Nucleus accumbens (tissue), 56 donors: Measurements from ENCODE around the gene WDR37.
"Not testable (repeated sequence)": the region's sequence is repeated elsewhere in the genome, so short reads cannot be mapped to it uniquely, and the experiment has no call there.

ENCODE experiments used
- DNase-seq, 56 donors: peaks; one replicate each; lab custom pipeline; 2025; lab: John Stamatoyannopoulos, UW

The WDR37 gene

DNA sequence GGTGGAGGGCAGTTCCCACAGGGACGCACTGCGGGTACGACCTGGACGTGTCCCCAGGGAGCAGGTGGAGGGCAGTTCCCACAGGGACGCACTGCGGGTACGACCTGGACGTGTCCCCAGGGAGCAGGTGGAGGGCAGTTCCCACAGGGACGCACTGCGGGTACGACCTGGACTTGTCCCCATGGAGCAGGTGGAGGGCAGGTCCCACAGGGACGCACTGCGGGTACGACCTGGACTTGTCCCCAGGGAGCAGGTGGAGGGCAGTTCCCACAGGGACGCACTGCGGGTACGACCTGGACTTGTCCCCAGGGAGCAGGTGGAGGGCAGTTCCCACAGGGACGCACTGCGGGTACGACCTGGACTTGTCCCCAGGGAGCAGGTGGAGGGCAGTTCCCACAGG is 17.4 kb upstream of the WDR37 start:
- DNase-seq: not testable (repeated sequence)

- no peak for DNase-seq
Observed at GRCh38 chr10:1040133-1040532, 16.1 kb upstream of the WDR37 start.

GRCh38 chr10:1041514-1041913 is 14.7 kb upstream of the WDR37 start:
- no peak for DNase-seq

DNA sequence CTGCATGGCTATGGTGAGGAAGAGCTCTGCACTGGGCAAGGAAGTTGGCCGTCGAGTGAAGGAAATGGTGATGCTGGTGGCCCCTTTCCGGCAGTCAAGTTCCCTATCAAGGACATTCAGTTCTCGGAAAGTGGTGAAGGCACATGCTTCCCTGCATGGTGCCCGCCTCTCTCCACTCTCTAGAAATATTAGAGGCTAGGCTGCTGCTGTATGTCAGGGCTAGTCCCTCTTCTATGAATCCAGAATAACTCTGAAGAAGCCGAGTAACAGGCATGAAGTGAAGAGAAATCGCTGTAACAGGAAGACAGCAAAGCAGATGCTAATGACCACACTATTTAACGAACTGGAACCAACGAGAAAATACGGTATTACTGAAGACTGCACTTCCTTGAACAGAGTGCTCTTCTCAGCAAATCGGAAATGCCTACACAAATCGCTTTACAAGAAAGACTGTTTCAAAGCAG is 12.6 kb upstream of the WDR37 start:
- DNase-seq: peak in 3 of 56 donors; percentile 13 to 22 (median 20)

- DNase-seq: no peak
Observed at GRCh38 chr10:1044146-1044545, 12.0 kb upstream of the WDR37 start.

DNA sequence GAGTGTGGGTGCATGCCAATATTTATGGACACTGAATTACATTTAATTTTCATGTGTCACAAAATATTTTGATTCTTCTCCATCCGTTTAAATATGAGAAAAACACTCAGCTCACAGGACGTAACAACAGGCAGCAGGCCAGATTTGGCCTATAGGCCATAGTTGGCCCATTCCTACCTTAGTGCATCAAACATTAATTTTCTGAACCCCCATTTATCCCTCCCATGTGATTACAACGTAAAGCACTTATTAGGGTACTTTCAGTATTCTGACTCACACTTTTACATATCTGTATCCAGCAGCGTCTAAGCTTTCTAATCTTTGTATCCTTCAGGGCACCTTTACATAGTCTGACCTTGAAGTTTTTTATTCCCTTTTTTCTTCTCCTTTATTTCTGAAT is 11.2 kb upstream of the WDR37 start:
- DNase-seq: no peak

GRCh38 chr10:1045415-1045814 is 10.8 kb upstream of the WDR37 start:
- DNase-seq: no peak

GRCh38 chr10:1047937-1048336 is 8.2 kb upstream of the WDR37 start:
- DNase-seq: peak in 1 of 56 donors; percentile 46

DNA sequence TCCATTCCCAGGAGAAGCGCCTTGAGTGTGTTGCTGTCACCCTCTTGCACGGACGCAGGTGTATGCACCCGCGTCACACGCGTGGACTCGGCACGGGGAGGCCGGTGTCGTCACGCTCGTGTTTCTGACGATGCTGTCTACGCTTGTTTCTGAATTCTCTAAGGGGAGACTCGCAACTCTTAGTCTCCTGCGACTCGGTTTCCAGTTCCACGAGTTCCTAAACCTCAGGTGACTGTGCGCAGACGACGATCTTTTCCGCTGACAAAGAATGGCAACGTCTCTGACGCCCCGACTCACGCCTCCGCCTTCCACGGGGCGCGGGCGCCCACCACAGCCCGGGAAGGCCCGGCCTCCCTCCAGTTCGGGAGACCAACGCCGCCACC is 7.8 kb upstream of the WDR37 start:
- DNase-seq: peak in 14 of 56 donors; percentile 40 to 80 (median 58)

DNA sequence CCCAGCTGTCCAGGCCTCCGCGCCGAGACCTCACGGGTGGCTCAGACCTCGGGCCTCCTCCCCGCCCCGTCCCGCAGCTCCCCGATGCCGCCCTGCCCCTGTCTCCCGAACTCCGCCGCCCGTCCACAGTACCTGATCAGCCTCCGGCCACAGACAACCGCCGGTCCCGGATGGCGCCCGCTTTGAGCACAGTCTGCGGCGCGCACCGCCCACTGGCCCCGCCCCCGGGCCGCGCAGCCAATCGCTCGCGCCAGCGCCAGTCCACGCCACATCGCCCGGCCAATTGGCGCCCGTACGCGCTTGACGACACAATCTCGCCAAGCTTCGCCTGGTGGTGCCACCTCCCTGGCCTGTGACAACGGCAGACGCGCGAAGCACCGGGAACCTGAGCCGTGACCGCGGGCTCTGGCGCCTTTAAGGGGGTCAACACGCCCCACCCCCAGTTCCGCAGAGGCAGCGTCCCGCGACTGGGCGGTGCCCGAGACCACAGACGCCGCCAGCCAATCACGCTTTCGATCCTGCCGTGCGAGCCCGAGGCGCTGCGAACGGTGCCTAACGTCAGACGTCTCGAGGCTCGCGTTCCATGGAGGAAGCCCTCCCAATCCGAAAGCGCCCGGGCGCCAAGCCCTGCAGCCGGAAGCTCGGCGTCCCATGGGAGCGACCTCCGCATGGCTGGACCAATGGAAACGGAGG is 7.3 kb upstream of the WDR37 start, which contains the start of gene IDI1:
Gene IDI1, minus strand, starts transcription at position 388 of the 693 bp plus-strand sequence. Its CDS starts 116 bp downstream, at position 272.
- DNase-seq: peak; percentile 91 to 100 (median 98)

- peak in 2 of 56 donors; percentile 68 to 69 for DNase-seq
Observed at GRCh38 chr10:1049425-1049958, 6.7 kb upstream of the WDR37 start.

GRCh38 chr10:1050145-1050544 is 6.0 kb upstream of the WDR37 start:
- no peak for DNase-seq

DNA sequence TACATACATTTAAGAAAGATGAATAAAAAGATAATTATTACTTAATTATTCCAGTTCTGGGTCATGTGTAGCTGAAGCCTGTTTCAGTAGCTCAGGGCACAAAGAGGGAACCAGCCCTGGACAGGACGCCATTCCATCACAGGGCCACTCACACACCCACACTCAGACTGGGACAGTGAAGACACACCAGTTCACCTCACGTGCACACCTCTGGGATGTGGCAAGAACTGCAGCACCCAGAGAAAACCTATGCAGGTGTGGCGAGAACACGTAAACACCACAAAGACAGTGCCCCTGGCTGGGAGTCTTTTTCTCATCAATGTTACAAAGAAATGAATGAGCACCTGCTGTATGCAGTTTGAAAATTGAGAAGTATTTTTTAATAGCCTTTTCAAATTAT is 5.6 kb upstream of the WDR37 start:
- DNase-seq: no peak

GRCh38 chr10:1054684-1055083 is 1.5 kb upstream of the WDR37 start:
- DNase-seq: no peak

DNA sequence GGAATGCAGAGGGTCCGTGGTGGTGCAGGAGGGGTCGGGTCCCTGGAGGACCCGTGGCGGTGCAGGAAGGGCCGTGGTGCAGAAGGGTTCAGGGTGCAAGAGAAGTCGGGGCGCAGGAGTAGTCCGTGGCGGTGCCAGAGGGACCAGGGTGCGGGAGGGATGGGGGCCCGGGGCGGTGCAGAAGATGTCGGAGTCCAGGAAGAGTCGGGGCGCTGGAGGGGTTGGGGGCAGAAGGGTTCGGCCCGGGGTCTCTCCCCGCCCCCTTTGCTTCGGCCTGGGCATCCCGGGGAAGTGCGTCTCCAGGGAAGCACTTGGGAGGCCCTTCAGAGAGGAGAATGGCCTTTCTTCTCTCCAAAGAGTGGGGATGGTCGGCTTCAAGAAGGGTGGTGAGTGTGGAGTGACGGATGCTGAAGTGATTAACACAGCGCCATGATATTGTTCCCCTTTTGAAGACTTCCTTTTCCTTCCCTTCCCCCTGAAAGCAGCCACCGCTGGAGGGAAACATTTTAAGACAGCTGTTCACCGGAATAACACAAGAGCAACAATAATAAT is 997 bp downstream of the WDR37 start:
- DNase-seq: no peak

- DNase-seq: no peak
Observed at GRCh38 chr10:1058017-1058416, 1.8 kb downstream of the WDR37 start.

GRCh38 chr10:1059902-1060301 is 3.7 kb downstream of the WDR37 start:
- no peak for DNase-seq

DNA sequence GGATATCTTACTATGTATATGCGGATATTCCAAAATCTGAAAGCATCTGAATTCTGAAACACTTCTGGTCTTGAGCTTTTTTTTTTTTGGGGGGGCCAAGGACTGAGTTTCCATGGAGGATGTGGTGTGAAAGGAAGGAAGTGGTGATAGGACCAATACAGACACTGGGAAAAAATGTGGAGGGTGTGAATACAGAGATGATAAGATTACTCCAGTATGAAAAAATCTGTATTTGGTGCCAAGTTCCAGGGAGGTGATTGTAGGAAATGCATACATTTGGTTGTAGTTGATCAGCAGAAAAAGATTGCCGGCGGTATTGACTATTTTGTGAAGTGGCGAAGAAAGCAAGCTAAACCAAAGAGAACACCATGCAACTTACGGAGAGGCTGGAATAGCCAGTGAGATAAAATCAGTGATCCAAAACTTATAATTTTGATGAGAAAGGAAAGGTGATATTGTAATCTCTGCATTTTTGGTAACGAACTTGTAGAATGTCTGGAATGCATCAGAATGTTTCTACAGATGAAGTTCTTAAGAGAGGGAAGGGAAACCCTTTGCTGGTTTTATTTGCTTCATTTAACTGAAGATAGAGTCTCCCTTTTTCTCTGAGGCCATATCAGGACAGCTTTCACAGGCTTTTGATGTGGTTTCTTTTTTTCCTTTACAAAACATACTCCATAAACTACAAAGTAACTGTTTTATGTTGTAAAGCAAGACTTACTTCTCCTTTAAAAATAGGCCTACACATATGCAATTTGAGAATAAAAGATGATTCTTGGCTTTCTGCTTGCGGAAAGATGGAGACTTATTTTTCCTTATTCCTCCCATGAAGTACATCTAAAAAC is 6.0 kb downstream of the WDR37 start:
- DNase-seq: no peak

DNA sequence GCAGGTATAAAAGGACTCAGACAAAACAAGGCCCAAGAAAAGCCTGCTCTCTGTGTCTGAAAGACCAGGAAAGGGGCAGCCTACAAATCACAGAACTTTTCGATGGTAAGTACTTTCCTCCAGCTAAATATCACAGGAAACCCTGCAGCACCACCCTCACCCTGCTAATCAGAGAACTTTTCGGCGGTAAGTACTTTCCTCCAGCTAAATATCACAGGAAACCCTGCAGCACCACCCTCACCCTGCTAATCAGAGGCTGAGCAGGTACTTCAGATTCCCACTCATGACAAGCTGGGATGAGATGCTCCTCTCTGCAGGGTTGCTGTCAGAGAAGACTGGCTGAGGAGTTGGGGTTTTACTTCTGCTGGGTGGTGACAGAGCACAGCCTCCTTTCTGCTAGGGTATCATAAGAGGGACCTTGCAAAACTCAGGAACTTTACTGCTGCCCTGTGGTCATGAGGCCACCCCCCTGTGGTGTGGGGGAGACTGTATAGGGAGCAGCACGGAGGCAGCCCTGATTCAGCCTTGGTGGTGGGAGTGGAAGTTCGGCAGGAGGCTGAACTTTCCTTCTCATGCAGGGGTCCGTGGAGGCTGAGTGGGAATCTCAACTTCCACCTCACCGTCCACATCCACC is 7.2 kb downstream of the WDR37 start:
- DNase-seq: peak in 8 of 56 donors; percentile 24 to 72 (median 36)

DNA sequence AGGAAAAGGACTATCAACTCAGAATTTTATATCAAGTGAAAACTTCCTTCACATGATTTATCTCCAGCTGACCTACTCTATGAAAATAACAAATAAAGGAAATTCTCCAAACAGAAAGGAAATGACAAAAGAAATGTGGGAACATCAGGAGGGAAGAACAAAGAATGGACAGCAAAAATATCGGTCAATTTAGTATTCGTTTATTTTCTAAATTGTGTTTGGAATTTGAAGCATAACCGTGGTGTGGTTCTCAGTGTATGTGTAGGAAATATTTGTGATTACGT is 8.7 kb downstream of the WDR37 start:
- no peak for DNase-seq

- peak in 1 of 56 donors; percentile 35 for DNase-seq
Observed at GRCh38 chr10:1066734-1067133, 10.5 kb downstream of the WDR37 start.
